NT2/D1 (cell line): ENCODE measurements around the gene C8A.
A peak's percentile ranks its signal among the peaks of the same experiment; 100 is the strongest.

Experiments used
- DNase-seq: peaks from one replicate; pipeline ENCODE4 v3.0.0-alpha.2; 2011; ENCODE audit warnings: low read depth, low spot score
- H3K27me3 ChIP-seq: 2 replicates; pipeline ENCODE4 v1.6.0; 2011; ENCODE audit warnings: mild to moderate bottlenecking; ENCODE audit not compliant: insufficient read length, insufficient read depth
- H3K36me3 ChIP-seq: 2 replicates; pipeline ENCODE4 v1.6.1; 2011; ENCODE audit warnings: mild to moderate bottlenecking, low read length, mixed read lengths; ENCODE audit not compliant: insufficient read depth, insufficient read length
- H3K4me1 ChIP-seq: 2 replicates; pipeline ENCODE4 v1.5.1; 2011; ENCODE audit not compliant: insufficient read depth, insufficient read length
- H3K4me3 ChIP-seq: 2 replicates; pipeline ENCODE4 v1.5.1; 2011; ENCODE audit warnings: low read depth; ENCODE audit not compliant: insufficient read length
- H3K9ac ChIP-seq: 2 replicates; pipeline ENCODE4 v1.6.0; 2011; ENCODE audit warnings: low read depth; ENCODE audit not compliant: insufficient read length
- H3K9me3 ChIP-seq: 2 replicates; pipeline ENCODE4 v1.5.1; 2011; ENCODE audit warnings: mild to moderate bottlenecking, low read length; ENCODE audit not compliant: insufficient read depth
- SUZ12 ChIP-seq: IDR thresholded peaks from 2 replicates; pipeline ENCODE4 v1.6.1; 2011; ENCODE audit not compliant: insufficient read length, insufficient read depth; ENCODE audit errors: extremely low read depth
- YY1 ChIP-seq: IDR thresholded peaks from 2 replicates; pipeline ENCODE4 v1.6.1; 2011; ENCODE audit not compliant: insufficient read length, insufficient read depth
- ZNF274 ChIP-seq: IDR thresholded peaks from 2 replicates; pipeline ENCODE4 v1.6.1; 2011; ENCODE audit warnings: mild to moderate bottlenecking, low read depth, low read length

The C8A gene

DNA sequence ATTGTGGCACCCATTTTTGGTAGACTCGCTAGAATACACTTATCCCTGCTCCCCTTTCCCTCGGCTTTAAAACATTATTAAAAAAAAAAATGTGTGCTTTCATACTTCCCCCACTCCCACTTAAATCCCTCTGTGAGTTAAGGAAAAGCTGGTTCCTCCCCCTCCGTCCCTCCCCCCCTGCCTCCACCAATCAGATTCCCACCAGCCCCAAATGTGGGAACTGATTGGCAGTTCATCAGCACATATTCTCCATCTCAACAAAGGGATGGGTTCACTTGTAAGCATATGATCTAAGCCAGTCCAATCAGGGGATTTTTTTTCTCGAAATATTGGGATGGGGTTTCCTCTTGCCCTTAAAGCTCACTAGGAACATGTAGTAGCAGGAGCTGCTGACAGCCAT lies 24.5 kb upstream of the C8A start:
- no peak overlapping the region for H3K9ac ChIP-seq
- H3K27me3 ChIP-seq, result no peaks in the 10 kb centered on the region
- no peak for DNase-seq
- no peaks in the 10 kb centered on the region for H3K4me1 ChIP-seq
- H3K9me3 ChIP-seq, result no peaks in the 10 kb centered on the region
- no peak overlapping the region for H3K4me3 ChIP-seq
- TF ChIP-seq YY1, result no peak
- no peak for TF ChIP-seq ZNF274
- no peak for TF ChIP-seq SUZ12
- H3K36me3 ChIP-seq, result no peaks in the 10 kb centered on the region

GRCh38 chr1:56831871-56832693 lies 22.5 kb upstream of the C8A start:
- no peaks in the 10 kb centered on the region for H3K4me1 ChIP-seq
- peak; percentile 88 for DNase-seq
- no peaks in the 10 kb centered on the region for H3K27me3 ChIP-seq
- H3K9me3 ChIP-seq, result no peaks in the 10 kb centered on the region
- no peaks in the 10 kb centered on the region for H3K36me3 ChIP-seq
- no peak overlapping the region for H3K9ac ChIP-seq
- H3K4me3 ChIP-seq, result no peak overlapping the region
- no peak for TF ChIP-seq YY1

GRCh38 chr1:56833088-56833487 lies 21.5 kb upstream of the C8A start:
- no peaks in the 10 kb centered on the region for H3K27me3 ChIP-seq
- H3K4me1 ChIP-seq, result no peaks in the 10 kb centered on the region
- no peaks in the 10 kb centered on the region for H3K9me3 ChIP-seq
- no peak overlapping the region for H3K4me3 ChIP-seq
- H3K36me3 ChIP-seq, result no peaks in the 10 kb centered on the region
- no peak for DNase-seq
- TF ChIP-seq ZNF274 (no peak), YY1 (no peak), SUZ12 (no peak)
- no peak overlapping the region for H3K9ac ChIP-seq

DNA sequence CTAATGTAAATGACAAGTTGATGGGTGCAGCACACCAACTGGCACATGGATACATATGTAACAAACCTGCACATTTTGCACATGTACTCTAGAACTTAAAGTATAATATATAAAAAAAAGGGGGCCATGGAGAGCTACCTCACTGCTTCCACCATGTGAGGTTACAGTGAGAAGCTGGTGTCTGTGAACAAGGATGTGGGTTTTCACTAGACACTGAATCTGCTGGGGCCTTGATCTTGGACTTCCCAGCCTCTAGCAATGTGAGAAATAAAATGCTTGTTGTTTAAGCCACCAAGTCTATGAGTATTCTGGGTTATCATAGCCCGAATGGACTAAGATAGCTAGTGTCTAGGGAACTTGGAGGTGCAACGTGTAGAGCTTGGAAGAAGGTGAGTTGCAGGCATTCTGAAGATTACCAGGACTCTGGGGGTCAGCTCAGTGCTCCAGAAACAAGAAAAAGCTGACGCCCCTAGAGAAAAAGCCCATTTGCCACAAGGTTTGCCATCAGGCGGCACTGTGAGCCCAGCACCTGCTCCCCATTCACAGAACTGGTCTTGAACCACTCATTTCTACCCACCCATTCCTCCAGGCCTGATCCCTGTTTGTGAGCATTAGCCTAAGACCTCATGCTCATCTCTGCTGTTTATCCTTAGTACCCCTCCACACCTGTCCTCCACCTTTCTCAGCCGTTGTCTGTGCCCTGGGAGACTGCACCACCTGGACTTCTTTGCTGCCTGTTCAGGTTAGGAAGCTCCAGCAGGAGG lies 20.3 kb upstream of the C8A start:
- DNase-seq, result no peak
- Histone ChIP-seq H3K27me3 (no peaks in the 10 kb centered on the region), H3K36me3 (no peaks in the 10 kb centered on the region), H3K9ac (no peak overlapping the region), H3K9me3 (no peaks in the 10 kb centered on the region), H3K4me1 (no peaks in the 10 kb centered on the region), H3K4me3 (no peak overlapping the region)
- no peak for TF ChIP-seq ZNF274
- TF ChIP-seq SUZ12, result no peak
- TF ChIP-seq YY1, result no peak

- Histone ChIP-seq H3K36me3 (no peaks in the 10 kb centered on the region), H3K27me3 (no peaks in the 10 kb centered on the region), H3K9me3 (no peaks in the 10 kb centered on the region), H3K4me3 (no peak overlapping the region), H3K9ac (no peak overlapping the region), H3K4me1 (no peaks in the 10 kb centered on the region)
- no peak for DNase-seq
- TF ChIP-seq SUZ12 (no peak), ZNF274 (no peak), YY1 (no peak)
Observed at GRCh38 chr1:56835657-56836056, 18.9 kb upstream of the C8A start.

DNA sequence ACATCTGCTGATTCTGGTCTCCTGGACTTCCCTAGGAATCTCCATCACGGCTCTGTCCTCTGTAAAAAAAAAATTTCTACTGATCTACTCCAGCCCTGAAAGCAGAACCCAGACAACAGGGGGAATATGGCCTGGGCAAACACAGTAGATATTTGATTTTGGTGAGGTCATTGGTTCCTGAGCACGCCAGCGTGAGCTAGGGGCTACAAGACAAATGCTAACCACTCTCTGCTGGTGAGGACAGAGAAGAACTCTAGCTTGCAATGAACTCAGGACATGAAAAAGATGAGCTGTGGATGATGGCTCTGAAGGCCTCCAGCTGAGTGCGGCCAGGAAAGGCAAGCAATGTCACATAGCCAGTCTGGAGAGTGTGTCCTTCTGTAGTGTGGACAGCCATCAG lies 18.2 kb upstream of the C8A start:
- no peaks in the 10 kb centered on the region for H3K36me3 ChIP-seq
- no peak overlapping the region for H3K9ac ChIP-seq
- H3K27me3 ChIP-seq, result no peaks in the 10 kb centered on the region
- no peak overlapping the region for H3K4me3 ChIP-seq
- no peaks in the 10 kb centered on the region for H3K4me1 ChIP-seq
- H3K9me3 ChIP-seq, result no peaks in the 10 kb centered on the region
- TF ChIP-seq SUZ12 (no peak), ZNF274 (no peak), YY1 (no peak)
- no peak for DNase-seq

DNA sequence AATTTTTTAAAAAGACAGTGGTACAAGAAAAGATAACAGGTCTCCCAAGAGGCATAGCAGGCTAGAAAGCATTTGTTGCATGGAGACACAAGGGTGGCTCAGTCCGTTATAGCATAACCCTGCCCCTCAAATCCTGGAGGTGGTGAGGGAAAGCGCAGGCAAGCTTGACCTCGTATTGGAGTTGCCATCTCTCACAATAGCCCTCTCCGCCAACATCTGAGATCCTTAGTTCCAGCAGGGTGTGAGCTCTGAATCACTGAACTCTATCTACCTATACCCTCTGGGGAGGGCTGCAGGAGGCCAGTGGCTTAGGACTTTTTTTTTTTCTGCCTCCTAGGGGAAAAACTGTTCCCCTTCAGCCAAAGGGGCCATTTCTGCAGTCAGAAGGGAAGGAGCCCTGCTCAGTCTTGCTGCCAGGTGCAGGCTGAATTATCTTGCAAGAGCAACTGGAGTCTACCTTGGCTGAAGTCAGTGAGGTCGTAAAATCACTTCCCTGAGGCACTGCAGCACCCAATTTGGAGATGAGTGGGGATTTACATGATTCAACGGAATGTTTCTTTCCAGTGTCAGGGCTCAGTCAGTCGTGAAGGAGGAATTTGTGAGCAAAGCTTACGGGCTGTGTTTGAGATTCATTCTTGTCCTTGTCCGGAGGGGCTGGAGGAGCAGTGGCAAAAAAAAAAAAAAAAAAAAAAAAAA lies 17.2 kb upstream of the C8A start:
- no peak for TF ChIP-seq ZNF274
- TF ChIP-seq YY1, result no peak
- TF ChIP-seq SUZ12, result no peak
- no peaks in the 10 kb centered on the region for H3K27me3 ChIP-seq
- H3K36me3 ChIP-seq, result no peaks in the 10 kb centered on the region
- H3K4me1 ChIP-seq, result no peaks in the 10 kb centered on the region
- DNase-seq, result no peak
- H3K9ac ChIP-seq, result no peak overlapping the region
- H3K4me3 ChIP-seq, result no peak overlapping the region
- no peaks in the 10 kb centered on the region for H3K9me3 ChIP-seq
